ENCODE data around the gene ZCCHC24.

GRCh38 chr10:79391231-79392019 is 54.0 kb downstream of the ZCCHC24 start:
- TF ChIP-seq CTCF (IDR thresholded peaks at IDR 0.05) (no peak), EZH2phosphoT487 (IDR thresholded peaks at IDR 0.05) (no peak)
